ENCODE results near the gene PIGS. TPM values are rescaled to one million over a fixed set of nuclear protein-coding genes. Genes with fewer than 3 reads are reported as not detected.

PIGS gene
- total and polyA plus RNA-seq, 2 of the 13 experiments (the other 11 are each of a cell fraction or from before 2014, with no cell fraction given), result 31.7 to 42.6 TPM

- TF ChIP-seq, protein P1, sequence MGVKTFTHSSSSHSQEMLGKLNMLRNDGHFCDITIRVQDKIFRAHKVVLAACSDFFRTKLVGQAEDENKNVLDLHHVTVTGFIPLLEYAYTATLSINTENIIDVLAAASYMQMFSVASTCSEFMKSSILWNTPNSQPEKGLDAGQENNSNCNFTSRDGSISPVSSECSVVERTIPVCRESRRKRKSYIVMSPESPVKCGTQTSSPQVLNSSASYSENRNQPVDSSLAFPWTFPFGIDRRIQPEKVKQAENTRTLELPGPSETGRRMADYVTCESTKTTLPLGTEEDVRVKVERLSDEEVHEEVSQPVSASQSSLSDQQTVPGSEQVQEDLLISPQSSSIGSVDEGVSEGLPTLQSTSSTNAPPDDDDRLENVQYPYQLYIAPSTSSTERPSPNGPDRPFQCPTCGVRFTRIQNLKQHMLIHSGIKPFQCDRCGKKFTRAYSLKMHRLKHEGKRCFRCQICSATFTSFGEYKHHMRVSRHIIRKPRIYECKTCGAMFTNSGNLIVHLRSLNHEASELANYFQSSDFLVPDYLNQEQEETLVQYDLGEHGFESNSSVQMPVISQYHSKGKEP (CRISPR knock-in tag; IDR thresholded peaks at IDR 0.05), result no peak
- TF ChIP-seq YY1 (IDR thresholded peaks at IDR 0.05; ENCODE audit: insufficient read depth, insufficient replicate concordance, low read depth, low read length), result no peak
- no peak for TF ChIP-seq HOXD1 (CRISPR knock-in tag; IDR thresholded peaks at IDR 0.05)
- no peak for TF ChIP-seq ZNF564 (CRISPR knock-in tag; IDR thresholded peaks at IDR 0.05)
- TF ChIP-seq NFYC (CRISPR knock-in tag; IDR thresholded peaks at IDR 0.05), result no peak
- TF ChIP-seq ZNF7 (CRISPR knock-in tag; IDR thresholded peaks at IDR 0.05), result no peak
- TF ChIP-seq FOXK2 (IDR thresholded peaks at IDR 0.05), result no peak
These were observed 25.4 kb downstream of the PIGS start (continued) for GRCh38 chr17:28545787-28546415.

DNA sequence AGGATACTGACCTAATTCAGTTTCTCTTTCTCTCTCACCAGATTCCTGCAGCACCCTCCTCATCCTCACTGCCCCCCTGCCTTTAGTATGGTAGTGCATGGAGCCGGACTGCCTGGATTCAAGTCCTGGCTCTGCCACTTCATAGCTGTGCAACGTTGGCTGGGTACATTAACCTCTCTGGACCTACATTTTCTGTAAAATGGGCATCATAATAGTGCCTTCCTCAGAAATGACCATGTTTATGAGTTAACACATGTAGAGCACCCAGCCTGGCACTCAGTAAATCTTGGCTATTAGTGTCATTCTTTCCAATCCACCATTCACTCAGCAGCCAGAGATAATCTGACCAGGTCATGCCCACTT is 26.2 kb downstream of the PIGS start:
- H3K36me3 ChIP-seq (replicated peaks in 1 of 2; ENCODE audit: control insufficient read depth in 1 of 2, insufficient read depth in 2 of 2, low read length in 2 of 2), result no peaks in the 10 kb centered on the region
- CTCF ChIA-PET (ENCODE audit: low intra/inter-chr PET ratio, low total read pairs), result no interaction called here

More for the DNA sequence above, 26.2 kb downstream of the PIGS start:
- H3K9me3 ChIP-seq (ENCODE audit: low read length), result no peaks in the 10 kb centered on the region
- no TSS peak for BruUV-seq (replicated peaks)
- no peak overlapping the region for H2AFZ ChIP-seq (ENCODE audit: low read length)
- no peak overlapping the region for H3K9ac ChIP-seq (ENCODE audit: insufficient read depth, low read depth, low read length)
- no peak overlapping the region for H3K4me3 ChIP-seq (replicated peaks in 1 of 3; ENCODE audit: insufficient read depth in 1 of 3, low read depth in 2 of 3, low read length in 3 of 3)
- no peak overlapping the region for H3K4me2 ChIP-seq (ENCODE audit: low read depth, low read length)
- peaks cover 10% of the 10 kb centered on the region; the same call in 1 of the 2 replicates for H3K4me1 ChIP-seq (ENCODE audit: insufficient read depth, low read length)
- intact Hi-C loops (cut with micrococcal nuclease; ENCODE audit: unreplicated experiment) (no loop called here), in situ Hi-C loops (cut with HindIII; ENCODE audit: extremely low pct_ligation_motif_present, low pct_unique_long_range_greater_than_20kb) (no loop called here)
- no peaks in the 10 kb centered on the region for H3K79me2 ChIP-seq (ENCODE audit: insufficient read depth, low read length)
- ATAC-seq, result no peak
- no peaks in the 10 kb centered on the region for H3K27me3 ChIP-seq (ENCODE audit: control insufficient read depth in 1 of 2, insufficient read depth in 2 of 2, low read length in 2 of 2)
- 35% methylated on average over 2 of the region's 2 CpGs for WGBS (ENCODE audit: low lambda C conversion rate)
- no peak overlapping the region for H3K27ac ChIP-seq (ENCODE audit: extremely low read length, insufficient read depth, low read length)
- no peaks in the 10 kb centered on the region for H4K20me1 ChIP-seq (ENCODE audit: insufficient read depth, low read length)
- no peak for DNase-seq (ENCODE audit: low spot score)
- FAIRE-seq, result no peak
- TF ChIP-seq JUNB (CRISPR knock-in tag; IDR thresholded peaks at IDR 0.05; ENCODE audit: borderline replicate concordance) (no peak), ZNF768 (CRISPR knock-in tag; IDR thresholded peaks at IDR 0.05) (peak; percentile 68; the same call in 1 of the 2 replicates), ZNF629 (CRISPR knock-in tag; conservative IDR thresholded peaks at IDR 0.05) (0 out of 2 replicates have a peak, but pooled peaks have one; percentile 28)
- POLR2A ChIA-PET, result no interaction called here
